Stimulated activated CD4-positive, alpha-beta T cell treated with anti-CD3 and anti-CD28 coated beads, TNF-alpha, amount 100 ng/mL, for 48 hours (primary cell): ENCODE data around the gene TMCC2.
"Not testable (repeated sequence)": the region's sequence is repeated elsewhere in the genome, so short reads cannot be mapped to it uniquely, and the experiment has no call there.

Experiments
- DNase-seq, 3 donors: peaks; one replicate each; pipeline ENCODE4 v3.0.0-alpha.2; 2020; ENCODE audit warnings: low read depth in 3 of 3

Gene TMCC2

GRCh38 chr1:205211839-205212536 is 15.8 kb upstream of the TMCC2 start:
- DNase-seq, result no peak

DNA sequence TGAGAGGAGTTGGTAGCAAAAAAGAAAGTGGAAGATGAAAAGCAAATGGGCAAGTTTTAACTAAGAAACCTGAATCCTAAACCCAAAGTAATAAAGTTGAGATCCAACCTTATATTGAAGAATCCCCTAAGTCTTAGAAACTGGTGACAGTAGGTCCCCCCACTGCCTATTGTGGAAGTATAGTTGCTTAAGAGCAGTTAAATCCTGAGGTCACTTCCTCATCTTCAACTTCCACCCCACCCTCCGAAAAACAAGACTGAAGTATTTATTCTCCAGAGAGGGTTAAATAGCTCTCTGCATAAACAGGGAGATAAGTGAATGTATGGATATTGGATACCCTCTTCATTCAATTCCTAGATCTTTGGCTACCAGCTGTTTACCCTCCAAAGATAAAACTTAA is 13.0 kb upstream of the TMCC2 start:
- no peak for DNase-seq

GRCh38 chr1:205216588-205216987 is 11.2 kb upstream of the TMCC2 start:
- DNase-seq, result no peak

DNA sequence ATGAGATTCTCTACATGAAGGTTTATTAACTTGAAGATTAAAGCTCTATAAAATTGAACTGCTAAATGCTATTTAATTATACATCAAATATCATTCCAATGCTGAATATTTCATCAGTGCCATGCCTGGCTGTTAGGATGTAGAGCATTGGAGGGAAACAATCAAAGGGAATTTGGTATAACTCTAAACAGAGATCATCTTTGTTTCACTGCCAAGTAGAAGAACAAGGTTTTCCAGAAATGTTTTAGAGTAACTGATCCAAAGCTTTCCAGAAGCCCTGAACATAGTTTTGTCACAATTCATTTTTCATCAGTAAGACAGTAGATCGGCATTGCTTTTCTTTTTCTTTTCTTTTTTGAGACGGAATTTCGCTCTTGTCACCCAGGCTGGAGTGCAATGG is 10.3 kb upstream of the TMCC2 start:
- no peak for DNase-seq

- DNase-seq, result no peak
Measured at GRCh38 chr1:205220421-205220820, 7.3 kb upstream of the TMCC2 start.

GRCh38 chr1:205224736-205225135 is 3.0 kb upstream of the TMCC2 start:
- no peak for DNase-seq

GRCh38 chr1:205225901-205226765 is 1.6 kb upstream of the TMCC2 start:
- DNase-seq, result no peak

GRCh38 chr1:205226868-205227583 is 720 bp upstream of the TMCC2 start:
- no peak for DNase-seq

DNA sequence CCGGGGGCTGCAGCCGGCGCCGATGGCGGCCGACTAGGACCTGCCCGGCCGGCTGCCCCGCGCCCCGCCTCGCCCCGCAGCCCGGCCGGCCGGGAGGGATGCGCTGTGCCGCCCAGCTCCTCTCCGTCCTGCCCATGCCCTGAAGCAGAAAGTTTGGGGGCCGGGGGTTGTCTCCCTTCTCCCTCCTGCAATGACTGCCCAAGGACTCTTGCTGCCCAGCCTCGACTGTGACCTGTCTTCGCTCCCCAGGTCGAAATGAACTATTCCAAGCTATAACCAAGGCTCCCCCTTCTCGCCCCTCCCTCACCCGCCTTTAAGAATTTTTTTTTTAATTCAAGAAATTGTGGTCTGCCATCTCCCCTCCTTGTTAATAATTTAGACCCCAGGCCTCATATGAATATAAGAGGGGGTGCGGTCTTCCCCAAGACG is 361 bp downstream of the TMCC2 start:
- DNase-seq, result no peak

GRCh38 chr1:205229399-205229871 is 1.7 kb downstream of the TMCC2 start:
- peak in 2 of 3 donors; percentile 61 to 62 for DNase-seq

DNA sequence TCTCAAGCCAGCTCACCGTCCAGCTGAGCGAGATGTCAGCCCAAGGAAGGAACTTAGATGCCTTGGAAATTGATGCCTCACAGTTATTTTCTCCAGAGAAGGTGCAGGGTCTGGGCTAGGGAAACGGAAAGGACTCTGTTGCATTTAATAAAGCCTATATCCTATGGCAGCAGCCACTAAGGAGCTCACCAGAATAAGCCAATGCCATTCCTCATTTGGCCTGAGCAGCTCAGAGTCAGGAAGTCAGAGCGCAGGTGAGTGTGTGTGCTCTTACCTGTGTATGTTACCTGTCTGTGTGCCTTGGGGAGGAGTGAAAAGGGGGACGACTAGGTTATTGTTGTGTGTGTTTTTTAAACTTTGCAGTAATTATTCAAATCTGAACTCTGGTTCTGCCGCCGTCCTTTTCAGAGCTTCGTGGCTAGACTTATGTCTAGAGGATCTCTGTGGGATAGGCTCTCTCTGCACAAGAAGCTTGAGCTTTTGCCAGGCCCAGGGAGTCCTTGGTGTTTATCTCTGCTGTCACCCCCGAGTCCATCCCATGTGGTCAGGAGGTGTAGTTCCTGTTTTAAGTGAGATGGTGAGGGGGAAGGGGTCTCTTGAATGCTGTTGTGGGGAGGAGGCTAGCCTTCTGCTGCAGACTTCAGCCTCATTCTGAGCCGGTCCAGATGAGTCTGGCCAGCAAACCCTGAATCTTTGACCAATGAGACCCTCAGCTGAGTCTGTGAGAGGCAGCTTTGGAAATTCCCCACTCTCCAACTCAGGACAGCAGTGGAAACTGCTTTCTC is 2.4 kb downstream of the TMCC2 start:
- DNase-seq, result no peak

GRCh38 chr1:205230982-205231381 is 3.2 kb downstream of the TMCC2 start:
- DNase-seq, result no peak

- no peak for DNase-seq
Measured at GRCh38 chr1:205232127-205232820, 4.5 kb downstream of the TMCC2 start.

DNA sequence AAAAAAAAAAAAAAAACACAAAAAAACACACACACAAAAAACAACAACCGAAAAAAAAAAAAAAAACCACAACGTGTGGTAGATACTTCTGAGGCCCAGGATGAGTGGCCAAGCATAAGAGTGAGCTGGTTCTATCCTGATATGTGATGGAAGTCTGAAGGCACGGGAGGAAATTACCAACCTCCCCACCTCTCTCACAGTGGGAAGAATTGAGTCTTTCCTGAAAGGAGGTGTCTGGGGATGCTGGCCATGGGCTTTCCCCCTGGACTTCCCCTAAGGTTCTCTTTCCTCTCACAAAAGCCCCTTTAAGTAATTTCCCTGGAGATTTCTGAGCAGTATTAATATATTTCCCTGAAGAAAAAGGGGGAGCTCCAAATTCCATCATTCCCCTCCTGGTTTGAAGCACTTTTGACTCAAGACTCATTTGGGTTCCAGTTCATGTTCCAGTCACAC is 5.2 kb downstream of the TMCC2 start:
- DNase-seq, result no peak

DNA sequence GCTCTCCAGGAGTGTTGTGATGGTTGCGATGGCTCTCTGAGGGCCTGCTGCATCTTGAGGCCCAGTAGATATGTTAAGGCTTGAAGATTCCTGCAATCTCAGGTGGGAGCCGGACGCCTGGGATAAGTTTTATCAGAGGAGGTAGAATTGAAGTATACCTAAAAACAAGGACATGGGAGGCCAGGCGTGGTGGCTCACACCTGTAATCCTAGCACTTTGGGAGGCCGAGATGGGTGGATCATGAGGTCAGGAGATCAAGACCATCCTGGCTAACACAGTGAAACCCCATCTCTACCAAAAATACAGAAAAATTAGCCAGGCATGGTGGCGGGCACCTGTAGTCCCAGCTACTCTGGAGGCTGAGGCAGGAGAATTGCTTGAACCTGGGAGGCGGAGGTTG is 6.2 kb downstream of the TMCC2 start:
- DNase-seq, result not testable (repeated sequence)

- no peak for DNase-seq
Measured at GRCh38 chr1:205235951-205236350, 8.2 kb downstream of the TMCC2 start.

DNA sequence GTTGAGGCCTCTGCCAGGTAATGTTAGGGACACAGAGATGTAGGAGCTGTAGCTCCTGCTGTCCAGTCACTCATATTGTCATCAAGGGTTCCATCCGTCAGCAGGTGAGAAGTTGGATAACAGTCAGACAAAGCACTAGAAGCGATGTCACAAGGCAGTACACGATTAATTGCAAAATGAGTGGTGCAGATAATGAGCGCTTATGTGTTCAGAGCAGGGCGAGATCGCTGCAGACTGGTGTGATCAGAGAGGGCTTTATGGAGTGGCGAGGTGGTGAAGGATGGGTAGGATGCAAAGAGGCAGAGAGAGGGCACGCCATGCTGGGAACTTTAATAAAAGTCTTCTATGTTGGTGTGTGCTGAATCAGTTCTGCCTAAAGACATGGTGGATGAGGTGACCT is 8.8 kb downstream of the TMCC2 start:
- no peak for DNase-seq

GRCh38 chr1:205236951-205237475 is 9.3 kb downstream of the TMCC2 start:
- no peak for DNase-seq

DNA sequence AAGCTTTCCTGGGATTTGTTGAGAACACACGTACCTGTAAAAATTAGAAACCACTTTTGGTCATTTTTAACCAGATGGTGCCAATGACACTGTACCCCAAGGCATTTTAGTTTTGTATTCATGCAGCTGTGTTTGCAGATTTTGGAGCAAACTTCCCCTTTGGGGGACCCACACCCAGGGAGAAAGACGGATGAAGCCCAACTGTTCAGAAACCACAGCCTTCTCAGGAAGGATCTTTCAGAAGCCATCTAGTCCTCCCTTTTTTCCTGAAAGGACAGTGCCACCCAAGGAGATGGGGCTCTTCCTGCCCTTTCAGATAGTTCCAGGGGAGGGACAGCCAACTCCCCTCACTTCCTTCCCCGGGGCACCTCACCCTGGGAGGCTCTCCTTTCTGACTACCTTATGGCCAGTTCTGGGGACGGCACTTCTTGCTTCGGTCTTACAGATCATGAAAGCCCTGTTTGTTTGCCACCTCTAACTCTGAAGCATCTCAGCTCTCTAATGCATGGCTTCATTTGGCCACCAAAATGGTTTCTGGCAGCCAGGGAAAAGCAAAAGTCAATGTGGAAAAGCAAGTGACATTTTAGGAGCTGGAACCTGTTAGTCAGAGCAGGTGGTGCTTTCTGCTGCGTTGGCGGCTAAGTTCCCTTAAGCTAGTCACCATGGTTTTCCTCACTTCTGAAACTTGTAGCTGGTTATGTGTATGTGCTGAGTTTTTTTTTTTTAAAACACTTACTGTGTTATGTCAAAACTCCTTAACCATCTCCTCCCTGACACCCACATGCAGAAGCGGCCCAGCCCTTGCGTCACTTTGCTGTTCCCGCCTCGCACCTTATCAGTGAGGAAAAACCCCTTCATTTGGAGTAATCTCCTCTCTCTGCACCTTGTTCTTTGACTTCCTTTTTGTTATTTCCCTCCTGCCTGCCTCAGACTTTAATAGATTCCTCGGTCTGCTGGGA is 10.1 kb downstream of the TMCC2 start:
- DNase-seq, result peak in 2 of 3 donors; percentile 39 to 57
